AG04449 (cell line): ENCODE measurements around the gene SEMA5A.

ENCODE experiments used
- CTCF ChIA-PET: fragments of 350-600 bp; formaldehyde crosslinking; extraction: SDS; loops from one replicate; lab custom pipeline; 2021; ENCODE audit warnings: antibody characterized with exemption; lab: Yijun Ruan, JAX
- POLR2A ChIA-PET: fragments of 400-600, 350-600 bp; formaldehyde crosslinking; extraction: SDS; loops from one replicate; lab custom pipeline; 2020; ENCODE audit warnings: antibody characterized with exemption, inconsistent platforms; lab: Yijun Ruan, JAX
- DNase-seq: peaks from one replicate; pipeline ENCODE4 v3.0.0-alpha.2; 2010; ENCODE audit warnings: low read depth, low spot score
- H3K4me3 ChIP-seq: 2 replicates; pipeline ENCODE4 v1.5.1; 2011; ENCODE audit warnings: low read depth, mild to moderate bottlenecking, control low read depth, low read length
- TF ChIP-seq, protein P1 (sequence below): IDR thresholded peaks from one replicate; pipeline ENCODE4 v1.5.1; 2011; ENCODE audit warnings: mild to moderate bottlenecking, moderate library complexity, low read length, control low read depth, inconsistent platforms; ENCODE audit not compliant: insufficient read depth; ENCODE audit errors: missing control alignments

The SEMA5A gene

DNA sequence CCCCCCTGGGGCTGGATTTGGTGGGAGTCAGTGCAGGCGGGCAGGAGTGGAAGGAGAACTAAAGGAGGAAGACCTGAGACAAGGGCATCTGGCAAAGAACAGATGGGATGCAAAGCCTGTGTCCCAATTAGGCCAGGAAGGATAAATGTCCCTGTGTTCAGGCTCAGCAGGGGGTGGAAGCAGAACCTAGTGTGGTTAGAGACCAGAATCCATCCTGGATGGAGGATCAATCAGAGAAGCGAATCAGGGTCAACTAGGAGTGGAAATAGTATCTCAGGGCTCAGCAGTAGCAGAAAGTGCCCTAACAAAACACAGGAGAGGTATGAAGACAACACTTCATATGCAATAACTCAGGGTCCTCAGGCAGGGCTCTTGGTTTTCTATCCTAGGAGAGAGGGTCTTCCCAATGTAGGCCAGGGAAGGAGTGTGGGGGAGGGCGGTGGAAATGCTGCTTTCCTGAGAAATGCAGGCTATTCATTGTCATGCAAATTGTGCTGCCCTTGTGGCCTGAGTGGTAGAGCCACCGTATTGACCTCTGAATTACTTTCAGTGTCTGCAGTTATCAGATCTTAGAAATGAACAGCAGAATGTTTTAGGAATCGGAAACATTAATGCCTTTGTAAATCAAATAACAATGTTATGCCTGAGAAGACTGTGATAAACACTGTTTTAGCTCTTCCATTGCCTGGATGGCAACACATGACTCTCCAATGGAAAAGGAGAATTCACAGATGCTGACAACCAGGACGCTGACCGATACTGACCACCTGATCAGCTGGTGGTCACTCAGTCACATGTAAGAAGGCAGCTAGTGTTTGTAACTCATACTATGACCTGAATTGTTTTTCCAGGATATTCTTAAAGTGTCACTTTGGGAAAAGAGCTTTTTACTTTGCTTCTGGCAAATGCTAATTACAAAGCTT is 323.6 kb downstream of the SEMA5A start:
- H3K4me3 ChIP-seq = no peak overlapping the region
- DNase-seq = no peak
- POLR2A ChIA-PET = no interaction called here
- CTCF ChIA-PET = interaction anchor here (0.9 kb wide), 1 partner anchor 8 kb away, joined by 3 read pairs; no protein-coding TSS in a partner anchor
- TF ChIP-seq, protein P1, sequence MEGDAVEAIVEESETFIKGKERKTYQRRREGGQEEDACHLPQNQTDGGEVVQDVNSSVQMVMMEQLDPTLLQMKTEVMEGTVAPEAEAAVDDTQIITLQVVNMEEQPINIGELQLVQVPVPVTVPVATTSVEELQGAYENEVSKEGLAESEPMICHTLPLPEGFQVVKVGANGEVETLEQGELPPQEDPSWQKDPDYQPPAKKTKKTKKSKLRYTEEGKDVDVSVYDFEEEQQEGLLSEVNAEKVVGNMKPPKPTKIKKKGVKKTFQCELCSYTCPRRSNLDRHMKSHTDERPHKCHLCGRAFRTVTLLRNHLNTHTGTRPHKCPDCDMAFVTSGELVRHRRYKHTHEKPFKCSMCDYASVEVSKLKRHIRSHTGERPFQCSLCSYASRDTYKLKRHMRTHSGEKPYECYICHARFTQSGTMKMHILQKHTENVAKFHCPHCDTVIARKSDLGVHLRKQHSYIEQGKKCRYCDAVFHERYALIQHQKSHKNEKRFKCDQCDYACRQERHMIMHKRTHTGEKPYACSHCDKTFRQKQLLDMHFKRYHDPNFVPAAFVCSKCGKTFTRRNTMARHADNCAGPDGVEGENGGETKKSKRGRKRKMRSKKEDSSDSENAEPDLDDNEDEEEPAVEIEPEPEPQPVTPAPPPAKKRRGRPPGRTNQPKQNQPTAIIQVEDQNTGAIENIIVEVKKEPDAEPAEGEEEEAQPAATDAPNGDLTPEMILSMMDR = no peak

DNA sequence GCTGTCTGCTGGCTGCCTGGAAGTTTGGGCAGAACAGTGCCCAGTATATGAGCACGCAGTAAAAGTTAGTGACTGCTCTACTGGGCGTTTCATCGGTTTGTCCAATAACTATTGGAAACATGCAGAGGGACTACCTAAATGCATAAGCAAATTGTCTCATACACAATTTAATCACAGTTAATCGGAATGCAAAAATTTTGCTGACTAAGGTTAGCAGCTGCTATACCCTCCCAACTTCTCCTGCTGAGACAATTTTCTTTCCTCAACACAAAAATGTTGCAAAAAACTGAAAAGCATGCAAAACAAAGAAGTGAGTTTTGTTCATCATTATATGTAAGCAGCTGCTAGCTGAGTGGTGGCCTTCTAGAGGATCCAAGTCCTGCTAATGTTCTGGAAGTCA is 327.5 kb downstream of the SEMA5A start:
- POLR2A ChIA-PET = no interaction called here
- no peak for DNase-seq
- H3K4me3 ChIP-seq = no peak overlapping the region
- TF ChIP-seq, protein P1 = no peak
- CTCF ChIA-PET = interaction anchor here (0.7 to 0.8 kb wide), 2 partner anchors 10 to 462 kb away, joined by 3 read pairs; no protein-coding TSS in a partner anchor

DNA sequence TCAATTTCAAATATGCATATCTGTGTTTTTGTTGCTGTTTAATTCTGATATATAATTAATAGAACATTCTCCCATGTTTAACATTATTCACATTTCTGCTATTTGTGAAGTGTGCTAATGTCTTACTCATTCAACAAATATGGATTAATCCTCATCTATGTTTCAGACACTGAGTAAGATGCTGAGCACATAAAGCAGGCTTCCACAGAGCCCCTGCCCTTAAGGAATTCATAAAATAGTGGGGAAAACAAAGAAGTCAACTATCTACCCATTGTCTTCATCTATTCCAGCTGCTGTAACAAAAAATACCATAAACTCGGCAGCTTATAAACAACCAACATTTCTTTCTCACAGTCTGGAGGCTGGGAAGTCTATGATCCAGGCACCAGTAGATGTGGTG is 333.3 kb downstream of the SEMA5A start:
- no peak overlapping the region for H3K4me3 ChIP-seq
- no peak for DNase-seq
- POLR2A ChIA-PET = no interaction called here
- CTCF ChIA-PET = interaction anchor here (1.9 kb wide), 1 partner anchor 331 kb away, joined by 7 read pairs; no protein-coding TSS in a partner anchor
- TF ChIP-seq, protein P1 = no peak

DNA sequence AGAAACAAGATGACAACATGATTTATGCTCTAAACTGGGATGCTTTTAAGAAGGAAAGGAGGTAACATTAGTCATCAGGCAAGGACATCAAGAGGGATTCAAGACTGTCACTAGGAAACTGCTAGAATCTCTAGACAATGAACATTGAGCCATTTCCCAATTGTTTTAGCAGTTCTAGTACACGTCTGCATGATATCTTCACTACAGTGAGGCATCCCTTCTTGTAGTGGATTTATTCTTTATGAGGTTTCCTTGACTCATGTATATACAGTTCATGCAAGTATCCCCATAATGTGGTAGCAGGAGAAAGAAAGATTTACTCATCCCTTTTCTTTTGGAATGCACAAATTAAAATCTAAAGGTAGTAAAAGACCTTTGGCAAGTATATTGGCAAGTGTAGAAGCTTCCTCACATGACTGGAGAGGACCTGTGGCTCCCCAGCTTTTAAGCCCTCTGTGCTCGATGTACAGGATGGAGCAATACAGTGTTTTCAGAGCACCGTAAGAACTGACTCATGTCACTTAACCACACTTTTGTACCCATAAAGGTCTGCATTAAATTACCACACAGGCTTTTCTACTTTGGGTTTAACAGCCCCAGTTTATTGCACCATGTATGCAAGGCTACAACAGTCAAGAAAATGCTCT is 335.9 kb downstream of the SEMA5A start:
- DNase-seq = no peak
- CTCF ChIA-PET = interaction anchor here (1.0 to 6.0 kb wide), 9 partner anchors 18 to 453 kb away, joined by 3 to 28 read pairs (median 4); no protein-coding TSS in a partner anchor
- no peak overlapping the region for H3K4me3 ChIP-seq
- POLR2A ChIA-PET = no interaction called here
- TF ChIP-seq, protein P1 = no peak

DNA sequence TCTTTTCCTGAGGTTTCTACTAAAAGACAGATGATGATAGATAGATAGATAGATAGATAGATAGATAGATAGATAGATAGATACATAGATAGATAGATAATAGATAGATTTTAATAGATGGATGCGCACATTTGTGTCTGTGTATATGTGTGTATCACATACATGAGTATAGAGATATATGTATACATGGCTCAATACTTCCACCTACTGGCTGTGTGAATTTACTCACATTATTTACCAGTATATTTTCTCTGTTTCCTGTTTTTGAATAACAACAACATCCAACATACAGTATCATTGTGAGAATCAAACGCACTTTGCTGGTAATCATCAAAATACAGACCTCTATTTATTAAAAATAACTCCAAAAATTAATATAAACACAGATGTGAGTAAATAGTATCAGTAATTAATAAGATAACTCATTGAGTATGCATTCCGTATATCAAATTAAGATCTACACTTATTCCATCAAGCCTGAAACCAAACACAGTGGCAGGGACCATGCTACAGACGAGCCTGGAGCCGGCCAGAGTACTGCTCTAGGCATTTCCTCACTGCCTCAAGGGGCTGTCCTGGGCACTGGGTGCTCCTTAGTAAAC is 338.0 kb downstream of the SEMA5A start:
- DNase-seq = no peak
- TF ChIP-seq, protein P1 = peak; percentile 25
- no peak overlapping the region for H3K4me3 ChIP-seq
- CTCF ChIA-PET = interaction anchor here (0.7 to 6.0 kb wide), 15 partner anchors 12 to 1321 kb away, joined by 3 to 28 read pairs (median 3); no protein-coding TSS in a partner anchor
- POLR2A ChIA-PET = no interaction called here
